Hippocampal formation (tissue), 2 donors: ENCODE data around the gene CLDN16.

Source experiments
- DNase-seq, 2 donors: peaks; one replicate each; lab custom pipeline; 2025; lab: John Stamatoyannopoulos, UW

The CLDN16 gene

DNA sequence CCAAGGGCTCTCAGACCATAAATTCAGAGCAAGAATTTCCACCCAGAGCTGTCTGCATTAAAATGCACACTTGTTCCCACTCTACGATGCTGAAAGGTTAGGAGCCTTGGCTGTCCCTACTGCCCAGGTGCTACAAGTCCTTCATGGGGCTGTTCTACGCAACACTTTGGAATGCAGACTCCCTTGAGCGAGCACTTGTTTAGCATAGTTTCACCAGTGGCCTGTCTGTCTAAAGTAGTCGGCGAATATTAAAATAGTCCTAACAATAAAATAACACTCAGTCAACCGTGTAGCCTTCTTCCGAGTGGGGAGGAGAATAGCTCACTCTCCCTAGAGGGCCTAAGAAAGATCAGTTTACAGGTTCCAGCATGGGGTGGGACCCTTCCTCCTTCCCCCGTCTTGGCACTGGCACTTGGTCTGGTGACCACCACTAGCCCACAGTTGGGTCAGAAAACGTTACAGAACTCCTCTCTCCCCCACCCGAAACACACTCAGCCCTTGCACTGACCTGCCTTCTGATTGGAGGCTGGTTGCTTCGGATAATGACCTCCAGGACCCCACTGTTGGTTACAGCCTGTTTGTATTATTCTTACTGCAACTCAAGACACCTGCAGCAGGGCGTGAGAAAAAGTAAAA lies at the start of gene CLDN16:
CLDN16 (plus strand) TSS at position 586 of the 636 bp plus-strand sequence. CDS start 167 bp downstream, outside the sequence.
- DNase-seq = no peak

DNA sequence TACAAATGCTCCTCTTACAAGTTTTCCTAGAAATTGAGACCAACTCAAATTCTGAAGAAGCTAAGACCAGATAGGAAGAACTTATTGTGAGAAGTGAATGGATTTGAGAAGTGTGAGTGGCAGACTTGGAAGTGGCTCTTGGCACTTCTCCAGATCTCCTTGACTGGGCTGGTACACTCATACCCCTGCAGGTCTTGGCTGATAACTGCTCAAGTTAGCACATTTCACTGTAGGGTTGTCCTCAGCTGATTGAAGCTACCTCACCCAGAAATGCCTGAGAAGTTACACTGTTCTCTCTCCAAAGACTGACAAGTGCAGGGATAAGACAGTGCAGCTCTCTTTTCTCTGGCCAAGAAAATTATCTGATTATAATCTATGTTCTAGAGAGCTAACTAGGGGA lies 49.2 kb upstream of the CLDN16 start:
- no peak for DNase-seq

GRCh38 chr3:190339130-190339529 lies 48.8 kb upstream of the CLDN16 start:
- DNase-seq = no peak

DNA sequence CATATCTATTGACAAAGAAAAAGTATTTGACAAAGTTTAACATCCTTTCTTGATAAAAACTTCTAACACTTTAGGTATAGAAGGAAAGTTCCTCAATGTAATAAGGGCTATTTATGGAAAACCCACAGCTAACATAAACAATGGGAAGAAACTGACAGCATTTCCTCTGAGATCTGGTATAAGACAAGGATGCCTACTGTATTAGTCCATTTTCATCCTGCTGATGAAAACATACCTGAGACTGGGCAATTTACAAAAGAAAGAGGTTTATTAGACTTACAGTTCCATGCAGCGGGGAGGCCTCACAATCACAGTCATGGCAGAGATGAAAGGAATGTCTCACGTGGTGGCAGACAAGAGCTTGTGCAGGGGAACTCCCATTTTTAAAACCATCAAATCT lies 47.9 kb upstream of the CLDN16 start:
- DNase-seq = no peak

DNA sequence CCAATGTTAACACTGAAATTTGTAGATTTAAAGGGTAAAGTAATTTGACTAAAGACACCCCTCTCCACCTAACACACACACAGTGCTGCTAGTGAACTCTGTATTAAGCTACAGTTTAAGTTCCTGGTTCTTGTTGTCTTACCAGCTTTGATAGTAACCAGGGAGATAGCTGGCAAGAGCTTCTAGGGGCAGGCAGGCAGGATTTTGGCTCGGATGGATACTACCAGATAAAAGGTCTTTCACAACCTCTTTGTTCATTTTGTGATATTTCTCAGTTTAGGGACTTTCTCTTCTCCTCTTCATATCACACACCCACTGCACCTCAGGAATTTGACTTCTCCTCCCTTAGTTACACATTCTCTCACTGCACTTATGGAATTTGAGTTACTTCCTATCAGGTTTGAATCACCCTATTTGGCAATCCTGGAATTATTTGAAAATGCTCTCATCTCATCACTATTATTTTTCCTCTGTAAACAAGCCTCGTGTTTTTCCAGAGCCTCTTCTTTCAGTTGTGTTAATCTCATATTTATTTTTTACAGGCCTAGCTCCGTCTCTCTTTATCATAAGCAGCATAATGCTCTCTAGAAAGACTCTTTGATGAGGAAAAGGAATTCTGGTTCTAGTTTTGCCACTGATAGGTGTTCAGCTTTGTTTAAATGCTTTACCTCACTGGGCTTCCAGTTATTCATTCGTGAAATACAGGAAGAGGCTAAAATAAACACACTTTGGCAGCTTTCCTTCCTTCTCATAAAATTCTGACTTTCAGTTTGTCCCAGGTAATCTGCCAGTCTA lies 42.7 kb upstream of the CLDN16 start:
- DNase-seq = no peak

- no peak for DNase-seq
Measured at GRCh38 chr3:190345878-190346277, 42.1 kb upstream of the CLDN16 start.

GRCh38 chr3:190346541-190346940 lies 41.4 kb upstream of the CLDN16 start:
- DNase-seq = no peak

- DNase-seq = no peak
Measured at GRCh38 chr3:190352861-190353457, 35.0 kb upstream of the CLDN16 start.

DNA sequence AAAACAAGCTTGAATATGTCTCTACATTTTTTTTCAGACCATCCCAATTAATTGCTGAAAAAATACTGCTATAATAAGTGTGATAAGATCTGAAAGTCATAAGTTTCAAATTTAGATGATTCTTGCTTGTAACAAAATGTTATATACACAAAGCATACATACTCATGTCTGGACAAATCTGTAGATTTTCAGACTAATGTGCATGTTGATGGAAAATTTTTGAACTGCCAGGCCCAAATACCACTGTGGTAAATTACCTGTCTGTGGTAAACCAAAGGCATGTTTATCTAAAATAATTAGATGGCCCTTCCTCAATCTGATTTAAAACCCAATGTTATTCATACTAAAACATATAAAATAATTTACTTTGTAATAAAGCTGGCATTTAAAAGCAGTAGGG lies 31.7 kb upstream of the CLDN16 start:
- no peak for DNase-seq

DNA sequence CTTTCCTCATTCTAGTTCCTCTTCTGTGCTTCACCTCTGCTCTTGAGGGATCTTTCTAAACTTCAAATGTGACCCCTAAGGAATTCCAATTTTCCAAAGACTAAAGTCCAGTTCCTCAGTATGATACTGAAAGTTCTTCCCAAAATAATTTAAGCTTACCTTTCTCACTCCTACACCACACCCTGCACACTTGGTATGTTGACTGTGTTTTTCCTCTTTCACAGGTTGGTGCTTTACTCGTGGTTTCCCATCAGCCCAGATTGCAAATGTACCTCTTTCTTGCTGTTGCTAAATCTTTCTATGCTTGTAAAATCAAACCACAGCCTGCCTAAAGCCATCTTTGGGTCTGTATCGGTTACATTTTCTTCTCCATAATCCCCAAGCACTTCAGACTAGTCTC lies 30.5 kb upstream of the CLDN16 start:
- no peak for DNase-seq

DNA sequence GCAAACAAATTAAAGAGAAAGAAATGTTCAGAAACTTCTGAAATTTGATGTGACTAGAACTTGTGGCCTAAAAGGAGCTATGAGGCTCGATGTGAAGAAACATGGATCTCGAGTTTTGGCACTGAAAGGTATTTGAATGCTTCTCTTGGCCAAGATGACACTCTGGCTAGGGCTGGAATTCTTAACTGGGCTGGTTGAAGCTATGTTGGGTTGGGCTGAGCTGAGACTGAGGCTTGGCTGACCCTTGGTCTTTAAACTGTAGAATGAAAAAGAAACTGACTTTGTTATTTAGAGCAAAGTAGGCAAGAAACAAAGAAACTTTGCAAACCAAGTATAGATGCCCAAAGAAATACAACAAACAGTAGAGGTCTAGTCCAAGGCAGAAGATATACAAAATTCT lies 28.1 kb upstream of the CLDN16 start:
- no peak for DNase-seq

- no peak for DNase-seq
Measured at GRCh38 chr3:190360228-190360627, 27.7 kb upstream of the CLDN16 start.

- DNase-seq = no peak
Measured at GRCh38 chr3:190361791-190362190, 26.2 kb upstream of the CLDN16 start.

- DNase-seq = no peak
Measured at GRCh38 chr3:190362258-190362657, 25.7 kb upstream of the CLDN16 start.

- DNase-seq = no peak
Measured at GRCh38 chr3:190366133-190366532, 21.8 kb upstream of the CLDN16 start.

GRCh38 chr3:190368881-190369280 lies 19.1 kb upstream of the CLDN16 start:
- DNase-seq = no peak

DNA sequence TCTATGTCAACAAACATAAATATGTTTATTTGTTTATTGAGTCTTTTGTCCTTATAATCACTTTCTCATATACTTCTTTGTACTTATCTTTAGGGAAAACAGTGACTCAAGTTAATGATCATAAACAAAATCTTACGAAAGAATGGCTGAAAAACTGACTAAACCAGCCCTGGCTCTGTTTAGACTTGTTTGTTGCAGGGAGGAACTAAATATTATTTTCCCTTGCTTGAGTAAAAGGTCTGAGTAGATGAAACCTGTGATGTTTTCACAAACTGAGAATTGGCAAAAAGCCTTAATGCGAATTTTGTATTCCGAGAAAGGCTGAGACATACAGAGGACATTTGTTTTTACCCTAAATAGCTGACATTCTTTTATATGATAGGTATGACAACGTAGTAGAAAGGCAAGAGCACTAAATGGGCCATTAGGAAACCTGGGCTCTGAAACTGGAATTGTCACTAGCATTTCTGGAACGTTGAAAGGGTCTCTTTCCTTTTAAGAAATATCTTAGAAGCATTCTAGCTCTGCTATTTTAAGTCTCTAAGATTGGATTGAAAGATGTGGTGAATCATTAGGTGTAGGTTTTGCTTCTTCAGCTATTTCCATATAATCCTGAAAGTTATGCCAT lies 18.2 kb upstream of the CLDN16 start:
- DNase-seq = no peak

DNA sequence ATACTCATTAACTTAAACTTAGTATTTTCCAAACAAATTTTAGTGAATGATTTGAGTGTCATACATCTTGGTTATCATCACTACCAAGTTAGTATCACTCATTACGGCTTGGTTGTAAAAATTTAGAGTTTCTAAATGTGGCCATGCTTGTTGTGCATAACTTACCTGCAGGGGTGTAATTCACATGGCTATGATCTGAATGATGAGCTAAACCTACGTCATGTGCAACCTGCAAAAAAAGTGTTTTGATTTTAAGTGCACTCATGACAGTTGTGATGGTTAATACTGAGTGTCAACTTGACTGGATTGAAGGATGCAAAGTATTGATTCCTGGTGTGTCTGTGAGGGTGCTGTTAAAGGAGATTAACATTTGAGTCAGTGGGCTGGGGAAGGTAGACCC lies 17.6 kb upstream of the CLDN16 start:
- no peak for DNase-seq

- DNase-seq = no peak
Measured at GRCh38 chr3:190371152-190371551, 16.8 kb upstream of the CLDN16 start.

DNA sequence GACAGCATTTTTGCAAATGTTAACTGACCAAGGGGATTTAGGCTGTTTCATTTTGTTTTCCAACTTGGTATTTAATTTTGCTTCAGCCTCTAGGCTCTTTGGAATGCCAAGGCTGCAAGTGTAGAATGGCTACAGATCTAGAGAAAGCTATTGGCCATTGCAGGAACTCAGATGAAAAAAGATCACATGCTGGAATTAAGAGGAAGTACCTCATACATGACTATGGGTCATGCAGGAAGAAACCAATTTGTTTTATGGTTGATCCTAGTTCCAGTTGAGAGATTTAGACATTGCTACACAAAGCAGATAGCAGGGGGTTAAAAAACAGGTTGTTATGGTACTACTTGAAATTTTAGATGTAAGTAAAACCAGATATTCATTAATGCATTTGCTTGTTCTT lies 12.7 kb upstream of the CLDN16 start:
- DNase-seq = no peak

DNA sequence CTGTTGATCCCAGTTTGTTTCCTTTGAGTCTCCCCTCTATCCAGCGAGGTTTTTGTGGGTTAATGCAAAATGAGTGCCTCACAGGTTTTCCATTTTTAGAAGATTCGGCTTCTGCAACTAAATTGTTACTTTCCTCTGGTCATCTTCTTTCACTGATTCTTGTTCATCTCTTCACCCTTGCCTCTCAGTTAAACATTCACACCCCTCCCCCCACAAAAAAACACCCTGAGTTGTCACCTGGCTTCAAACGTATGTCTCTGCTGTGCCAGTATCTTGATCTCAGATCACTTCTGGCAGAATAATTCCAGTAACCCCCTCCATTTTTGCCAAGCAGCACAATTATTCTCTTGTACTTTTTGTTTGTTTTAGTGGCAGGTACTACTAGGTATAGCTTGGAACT lies 12.3 kb upstream of the CLDN16 start:
- DNase-seq = no peak

GRCh38 chr3:190378240-190378891 lies 9.6 kb upstream of the CLDN16 start:
- DNase-seq = no peak
